IMR-90 (cell line): Measurements from ENCODE around the gene NCCRP1. TPM values are rescaled to one million over a fixed set of nuclear protein-coding genes. Genes with fewer than 3 reads are reported as not detected.

Experiments
- ATAC-seq: fragments of 200-7000 bp; cut with Tn5 transposase; 2 replicates; pipeline ENCODE4 v1.9.1; 2020; ENCODE audit warnings: low read depth, mild to moderate bottlenecking, moderate library complexity
- BruUV-seq: library from RNA; stranded (reverse); fragments of 400-500 nt; replicated peaks from 2 replicates; lab custom pipeline; 2021; lab: Mats Ljungman, UMichigan
- CTCF ChIA-PET: fragments of 300-600 bp; formaldehyde crosslinking; extraction: SDS; loops from one replicate; lab custom pipeline; 2021; ENCODE audit warnings: antibody characterized with exemption; lab: Yijun Ruan, JAX
- POLR2A ChIA-PET: fragments of 300-600 bp; sonication (Branson Sonifier 250); formaldehyde crosslinking; loops from one replicate; lab custom pipeline; 2022; ENCODE audit warnings: antibody characterized with exemption; ENCODE audit not compliant: unreplicated experiment; lab: Charles Lee
- DNase-seq: peaks from one replicate; pipeline ENCODE4 v3.0.0; 2013
- H2AFZ ChIP-seq: replicated peaks from 2 replicates; pipeline ENCODE3; 2013; ENCODE audit warnings: low read length, mild to moderate bottlenecking; ENCODE audit not compliant: poor library complexity
- H2AK5ac ChIP-seq: 2 replicates; pipeline ENCODE4 v1.6.1; 2013; ENCODE audit warnings: low read depth, low read length, inconsistent platforms
- H2AK9ac ChIP-seq: replicated peaks from 2 replicates; pipeline ENCODE3; 2013; ENCODE audit warnings: mild to moderate bottlenecking, low read depth, low read length, moderate library complexity; ENCODE audit not compliant: poor library complexity
- H2BK120ac ChIP-seq: 2 replicates; pipeline ENCODE4 v1.6.1; 2013; ENCODE audit warnings: low read depth, low read length, inconsistent platforms
- H2BK15ac ChIP-seq: 3 replicates; pipeline ENCODE4 v1.6.1; 2013; ENCODE audit warnings: low read depth, low read length, inconsistent platforms
- H2BK20ac ChIP-seq: 2 replicates; pipeline ENCODE4 v1.6.1; 2013; ENCODE audit warnings: low read depth, mild to moderate bottlenecking, inconsistent platforms, low read length, moderate library complexity
- H2BK5ac ChIP-seq: 2 replicates; pipeline ENCODE4 v1.6.1; 2013; ENCODE audit warnings: mild to moderate bottlenecking, low read depth, low read length, inconsistent platforms; ENCODE audit not compliant: poor library complexity, severe bottlenecking
- H3K14ac ChIP-seq: replicated peaks from 2 replicates; pipeline ENCODE4 v1.6.1; 2013; ENCODE audit warnings: low read depth, low read length, inconsistent platforms
- H3K18ac ChIP-seq: 2 replicates; pipeline ENCODE4 v1.6.1; 2013; ENCODE audit warnings: low read depth, low read length, control low read depth
- H3K23ac ChIP-seq: 2 replicates; pipeline ENCODE4 v1.6.1; 2013; ENCODE audit warnings: low read depth, low read length, inconsistent platforms
- H3K27ac ChIP-seq: 2 replicates; pipeline ENCODE4 v1.5.1; 2013; ENCODE audit warnings: mild to moderate bottlenecking, control low read depth, low read length; ENCODE audit not compliant: insufficient read depth
- H3K27me3 ChIP-seq: 2 replicates; pipeline ENCODE4 v1.6.1; 2013; ENCODE audit warnings: low read length; ENCODE audit not compliant: control insufficient read depth, insufficient read depth
- H3K36me3 ChIP-seq: 2 replicates; pipeline ENCODE4 v1.6.1; 2013; ENCODE audit warnings: low read length, mixed read lengths; ENCODE audit not compliant: control insufficient read depth, insufficient read depth
- H3K4ac ChIP-seq: 2 replicates; pipeline ENCODE4 v1.6.1; 2013; ENCODE audit warnings: low read depth, low read length, inconsistent platforms
- H3K4me1 ChIP-seq: 2 replicates; pipeline ENCODE4 v1.6.1; 2013; ENCODE audit warnings: low read length, mixed read lengths; ENCODE audit not compliant: control insufficient read depth, insufficient read depth
- H3K4me2 ChIP-seq: 2 replicates; pipeline ENCODE4 v1.6.1; 2013; ENCODE audit warnings: low read depth, mild to moderate bottlenecking, control low read depth, low read length, moderate library complexity
- H3K4me3 ChIP-seq: 2 replicates; pipeline ENCODE4 v1.5.1; 2013; ENCODE audit warnings: low read depth, mild to moderate bottlenecking, control low read depth, low read length, moderate library complexity; ENCODE audit not compliant: insufficient read depth
- H3K56ac ChIP-seq: 2 replicates; pipeline ENCODE4 v1.6.1; 2013; ENCODE audit warnings: low read length, inconsistent platforms; ENCODE audit not compliant: insufficient read depth; ENCODE audit errors: extremely low read depth
- H3K79me1 ChIP-seq, 2 experiments: 2 replicates each; pipeline ENCODE4 v1.6.1; 2013; ENCODE audit warnings: low read length in 2 of 2, inconsistent platforms in 1 of 2, low read depth in 1 of 2
- H3K9ac ChIP-seq: 2 replicates; pipeline ENCODE4 v1.6.1; 2013; ENCODE audit warnings: low read depth, low read length, control low read depth
- H3K9me1 ChIP-seq: 2 replicates; pipeline ENCODE4 v1.6.1; 2013; ENCODE audit warnings: low read length, inconsistent platforms; ENCODE audit not compliant: insufficient read depth
- H3K9me3 ChIP-seq: 2 replicates; pipeline ENCODE4 v1.6.1; 2013; ENCODE audit warnings: low read length; ENCODE audit not compliant: control insufficient read depth, insufficient read depth
- H4K20me1 ChIP-seq: 2 replicates; pipeline ENCODE4 v1.6.1; 2013; ENCODE audit warnings: low read length, inconsistent platforms; ENCODE audit not compliant: insufficient read depth
- H4K5ac ChIP-seq: 2 replicates; pipeline ENCODE4 v1.6.1; 2013; ENCODE audit warnings: mild to moderate bottlenecking, low read depth, low read length, control low read depth
- H4K8ac ChIP-seq, 2 experiments: 2 replicates each; pipeline ENCODE4 v1.6.1; 2013; ENCODE audit warnings: low read depth in 2 of 2, low read length in 2 of 2, control low read depth in 1 of 2, inconsistent platforms in 1 of 2
- H4K91ac ChIP-seq: 2 replicates; pipeline ENCODE4 v1.6.1; 2013; ENCODE audit warnings: low read depth, low read length, inconsistent platforms; ENCODE audit not compliant: insufficient read depth
- CHD1 ChIP-seq: IDR thresholded peaks from 2 replicates; pipeline ENCODE4 v1.6.1; 2012; ENCODE audit warnings: low read depth, low read length, improper control_type of control experiment
- SMC3 ChIP-seq: fragments of 150-350 bp; IDR thresholded peaks from 2 replicates; pipeline ENCODE4 v1.6.1; 2016; ENCODE audit warnings: low read depth, mild to moderate bottlenecking, antibody characterized with exemption, low read length, moderate library complexity
- USF2 ChIP-seq: fragments of 150-350 bp; IDR thresholded peaks from 2 replicates; pipeline ENCODE4 v1.6.1; 2017; ENCODE audit warnings: mild to moderate bottlenecking, antibody characterized with exemption, low read length, low read depth
- WGBS, 2 experiments: methylation state at CpG; one replicate each; pipeline versions ENCODE4 v1.1.5 to v1.1.7; 2013; ENCODE audit warnings: missing lambda C conversion rate in 2 of 2; ENCODE audit not compliant: insufficient read length in 1 of 2; ENCODE audit errors: extremely low coverage in 2 of 2; 5-methylcytosine and 5-hydroxymethylcytosine counted together
- dilution Hi-C: fragments of 300-500 bp; cut with HindIII; formaldehyde crosslinking; loops from one replicate; pipeline ENCODE4 v1.14.3; 2018; ENCODE audit warnings: low sequenced_read_pairs; ENCODE audit not compliant: unreplicated experiment
- in situ Hi-C: fragments of 300-500 bp; cut with MboI; formaldehyde crosslinking; loops from 3 replicates; pipeline ENCODE4 v1.14.3; 2019; ENCODE audit warnings: low sequenced_read_pairs, inconsistent platforms, mixed read lengths
- intact Hi-C: fragments of 100-400 bp; cut with micrococcal nuclease; formaldehyde crosslinking; loops from 2 replicates; pipeline ENCODE4 v1.10.0; 2022
- polyA plus RNA-seq, 3 experiments: library from polyadenylated mRNA; depleted of rRNA; stranded (reverse); fragments of >200 nt; gene quantifications; 2 replicates each; pipeline ENCODE4 v1.2.3, GENCODE V29; 2012; ENCODE audit warnings: low replicate concordance in 1 of 3
- total RNA-seq: library from RNA; depleted of rRNA; stranded (reverse); fragments of >200 nt; gene quantifications from 2 replicates; pipeline ENCODE4 v1.2.3, GENCODE V29; 2012
- TF ChIP-seq, protein P1 (sequence below): conservative IDR thresholded peaks from 2 replicates; pipeline ENCODE4 v1.5.1; 2012; ENCODE audit warnings: mild to moderate bottlenecking, low read depth, low read length, improper control_type of control experiment

NCCRP1 gene
- total and polyA plus RNA-seq, 2 of the 4 experiments (the other 2 are of a cell fraction), result not detected

DNA sequence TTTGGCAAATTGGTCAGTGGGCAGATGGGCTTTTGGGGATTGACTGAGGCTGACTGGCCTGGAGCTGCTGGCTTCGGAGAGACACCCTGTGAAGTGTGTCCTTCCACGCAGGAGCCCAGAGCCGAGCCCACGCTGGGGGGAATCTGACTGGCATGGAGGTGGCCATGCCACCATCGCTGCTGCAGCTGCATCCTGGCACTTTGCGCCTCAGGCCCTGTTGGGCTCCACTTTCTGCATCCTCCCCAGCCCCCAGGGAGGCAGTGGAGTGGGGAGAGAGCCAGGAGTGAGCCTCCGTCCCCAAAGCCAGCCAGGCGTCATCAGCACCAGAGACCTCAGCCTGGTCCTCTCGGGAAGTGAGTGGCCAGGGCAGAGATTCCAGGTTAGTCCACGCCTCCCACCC lies 17.0 kb upstream of the NCCRP1 start:
- Histone ChIP-seq H2AK9ac (no peak overlapping the region), H3K56ac (no peak overlapping the region), H2AK5ac (no peak overlapping the region), H3K79me1 (no peaks in the 10 kb centered on the region), H3K4ac (no peak overlapping the region), H3K36me3 (peaks cover 41% of the 10 kb centered on the region), H3K9me1 (no peaks in the 10 kb centered on the region), H2BK120ac (no peak overlapping the region), H2BK5ac (no peak overlapping the region), H3K18ac (no peak overlapping the region), H4K8ac (no peak overlapping the region), H3K14ac (no peak overlapping the region), H4K91ac (no peak overlapping the region), H3K9ac (no peak overlapping the region), H3K27ac (no peak overlapping the region), H2BK20ac (no peak overlapping the region), H2BK15ac (no peak overlapping the region), H3K23ac (no peak overlapping the region), H3K27me3 (no peaks in the 10 kb centered on the region), H3K4me1 (no peaks in the 10 kb centered on the region), H3K4me3 (no peak overlapping the region), H3K4me2 (no peak overlapping the region), H4K5ac (no peak overlapping the region), H3K9me3 (no peaks in the 10 kb centered on the region), H4K20me1 (no peaks in the 10 kb centered on the region), H2AFZ (no peak overlapping the region)
- ATAC-seq (no peak), DNase-seq (no peak)
- BruUV-seq, result no TSS peak
- in situ Hi-C loops, result no loop called here
- dilution Hi-C loops, result no loop called here
- CTCF ChIA-PET, result no interaction called here
- no peak for TF ChIP-seq USF2
- TF ChIP-seq, protein P1, sequence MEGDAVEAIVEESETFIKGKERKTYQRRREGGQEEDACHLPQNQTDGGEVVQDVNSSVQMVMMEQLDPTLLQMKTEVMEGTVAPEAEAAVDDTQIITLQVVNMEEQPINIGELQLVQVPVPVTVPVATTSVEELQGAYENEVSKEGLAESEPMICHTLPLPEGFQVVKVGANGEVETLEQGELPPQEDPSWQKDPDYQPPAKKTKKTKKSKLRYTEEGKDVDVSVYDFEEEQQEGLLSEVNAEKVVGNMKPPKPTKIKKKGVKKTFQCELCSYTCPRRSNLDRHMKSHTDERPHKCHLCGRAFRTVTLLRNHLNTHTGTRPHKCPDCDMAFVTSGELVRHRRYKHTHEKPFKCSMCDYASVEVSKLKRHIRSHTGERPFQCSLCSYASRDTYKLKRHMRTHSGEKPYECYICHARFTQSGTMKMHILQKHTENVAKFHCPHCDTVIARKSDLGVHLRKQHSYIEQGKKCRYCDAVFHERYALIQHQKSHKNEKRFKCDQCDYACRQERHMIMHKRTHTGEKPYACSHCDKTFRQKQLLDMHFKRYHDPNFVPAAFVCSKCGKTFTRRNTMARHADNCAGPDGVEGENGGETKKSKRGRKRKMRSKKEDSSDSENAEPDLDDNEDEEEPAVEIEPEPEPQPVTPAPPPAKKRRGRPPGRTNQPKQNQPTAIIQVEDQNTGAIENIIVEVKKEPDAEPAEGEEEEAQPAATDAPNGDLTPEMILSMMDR, result no peak
- no peak for TF ChIP-seq SMC3
- no peak for TF ChIP-seq CHD1
- POLR2A ChIA-PET, result no interaction called here
- WGBS, 2 experiments, result 80% methylated on average over 3 of the region's 10 CpGs; no CpG with 5 or more reads in 1 of the 2 experiments
- intact Hi-C loops, result no loop called here
